ENCODE data around the gene SEC14L6. TPM values are rescaled to one million over a fixed set of nuclear protein-coding genes. Genes with fewer than 3 reads are reported as not detected.
"Not testable (repeated sequence)": the region's sequence is repeated elsewhere in the genome, so short reads cannot be mapped to it uniquely, and the experiment has no call there.

The SEC14L6 gene
- total RNA-seq, 2 experiments from 2014 or later: not detected

GRCh38 chr22:30547188-30547587 is 647 bp upstream of the SEC14L6 start:
- H3K27me3 ChIP-seq (ENCODE audit: control insufficient read depth in 1 of 2, insufficient read depth in 2 of 2, low read length in 2 of 2): peaks cover 13 to 19% of the 10 kb centered on the region in 2 experiments
- POLR2A ChIA-PET: no interaction called here
- no peak overlapping the region for H3K27ac ChIP-seq (ENCODE audit: low read depth in 1 of 2, low read length in 2 of 2)
- CTCF ChIA-PET: no interaction called here
- no peaks in the 10 kb centered on the region for H3K4me1 Mint-ChIP-seq (ENCODE audit: low read depth)
- no peak overlapping the region for H3K27ac Mint-ChIP-seq
- intact Hi-C loops (cut with DNase I, micrococcal nuclease): no loop called here
- H3K36me3 Mint-ChIP-seq (ENCODE audit: low read depth): no peaks in the 10 kb centered on the region
- H3K4me1 ChIP-seq (ENCODE audit: insufficient read depth, low read length): peaks cover 2% of the 10 kb centered on the region
- DNase-seq (no peak), ATAC-seq (ENCODE audit: poor library complexity) (no peak)
- no peaks in the 10 kb centered on the region for H3K9me3 ChIP-seq (ENCODE audit: control insufficient read depth in 1 of 2, insufficient read depth in 1 of 2, low read length in 2 of 2)
- H3K9me3 Mint-ChIP-seq: no peaks in the 10 kb centered on the region
- H3K4me3 ChIP-seq (ENCODE audit: low read length): no peak overlapping the region
- no peak for TF ChIP-seq CTCF (IDR thresholded peaks at IDR 0.05)
- peaks cover 43% of the 10 kb centered on the region for H3K27me3 Mint-ChIP-seq
- no peaks in the 10 kb centered on the region for H3K36me3 ChIP-seq (ENCODE audit: insufficient read depth, low read length)
- no peak overlapping the region for H3K4me3 Mint-ChIP-seq

GRCh38 chr22:30542811-30543188 is 3.7 kb downstream of the SEC14L6 start:
- no peak for DNase-seq
- H3K9me3 ChIP-seq (ENCODE audit: control insufficient read depth in 1 of 2, insufficient read depth in 1 of 2, low read length in 2 of 2): no peaks in the 10 kb centered on the region
- ATAC-seq (ENCODE audit: poor library complexity): no peak
- H3K27me3 Mint-ChIP-seq: peaks cover 61% of the 10 kb centered on the region
- POLR2A ChIA-PET: no interaction called here
- no peaks in the 10 kb centered on the region for H3K4me1 Mint-ChIP-seq (ENCODE audit: low read depth)
- CTCF ChIA-PET: no interaction called here
- H3K4me3 ChIP-seq (ENCODE audit: low read length): no peak overlapping the region
- intact Hi-C loops (cut with DNase I, micrococcal nuclease): no loop called here
- no peaks in the 10 kb centered on the region for H3K36me3 Mint-ChIP-seq (ENCODE audit: low read depth)
- no peak overlapping the region for H3K4me3 Mint-ChIP-seq
- no peak for TF ChIP-seq CTCF (IDR thresholded peaks at IDR 0.05)
- no peaks in the 10 kb centered on the region for H3K36me3 ChIP-seq (ENCODE audit: insufficient read depth, low read length)
- H3K27ac ChIP-seq (ENCODE audit: low read depth in 1 of 2, low read length in 2 of 2): no peak overlapping the region
- H3K9me3 Mint-ChIP-seq: no peaks in the 10 kb centered on the region
- H3K27ac Mint-ChIP-seq: no peak overlapping the region
- peaks cover 22 to 34% of the 10 kb centered on the region in 2 experiments for H3K27me3 ChIP-seq (ENCODE audit: control insufficient read depth in 1 of 2, insufficient read depth in 2 of 2, low read length in 2 of 2)
- H3K4me1 ChIP-seq (ENCODE audit: insufficient read depth, low read length): peaks cover 7% of the 10 kb centered on the region

- DNase-seq (no peak), ATAC-seq (ENCODE audit: poor library complexity) (no peak)
- Histone ChIP-seq H3K4me3 (ENCODE audit: low read length) (no peak overlapping the region), H3K4me1 (ENCODE audit: insufficient read depth, low read length) (peaks cover 7% of the 10 kb centered on the region), H3K27ac (ENCODE audit: low read depth in 1 of 2, low read length in 2 of 2) (no peak overlapping the region), H3K9me3 (ENCODE audit: control insufficient read depth in 1 of 2, insufficient read depth in 1 of 2, low read length in 2 of 2) (no peaks in the 10 kb centered on the region), H3K36me3 (ENCODE audit: insufficient read depth, low read length) (no peaks in the 10 kb centered on the region), H3K27me3 (ENCODE audit: control insufficient read depth in 1 of 2, insufficient read depth in 2 of 2, low read length in 2 of 2) (peaks cover 22 to 34% of the 10 kb centered on the region in 2 experiments)
- POLR2A ChIA-PET: no interaction called here
- no peaks in the 10 kb centered on the region for H3K36me3 Mint-ChIP-seq (ENCODE audit: low read depth)
- no peaks in the 10 kb centered on the region for H3K4me1 Mint-ChIP-seq (ENCODE audit: low read depth)
- TF ChIP-seq CTCF (IDR thresholded peaks at IDR 0.05): no peak
- CTCF ChIA-PET: no interaction called here
- peaks cover 61% of the 10 kb centered on the region for H3K27me3 Mint-ChIP-seq
- no peak overlapping the region for H3K27ac Mint-ChIP-seq
- intact Hi-C loops (cut with DNase I, micrococcal nuclease): no loop called here
- no peak overlapping the region for H3K4me3 Mint-ChIP-seq
- H3K9me3 Mint-ChIP-seq: no peaks in the 10 kb centered on the region
Observed at GRCh38 chr22:30541961-30542810, 4.4 kb downstream of the SEC14L6 start.

GRCh38 chr22:30541511-30541910 is 5.0 kb downstream of the SEC14L6 start:
- not testable (repeated sequence) for H3K4me3 Mint-ChIP-seq, H3K9me3 Mint-ChIP-seq

More at GRCh38 chr22:30541511-30541910, 5.0 kb downstream of the SEC14L6 start:
- H3K27me3 ChIP-seq (ENCODE audit: control insufficient read depth in 1 of 2, insufficient read depth in 2 of 2, low read length in 2 of 2): peaks cover 21 to 34% of the 10 kb centered on the region in 2 experiments
- ATAC-seq (ENCODE audit: poor library complexity); DNase-seq; H3K27ac ChIP-seq (ENCODE audit: low read depth in 1 of 2, low read length in 2 of 2); H3K36me3 Mint-ChIP-seq (ENCODE audit: low read depth); H3K9me3 ChIP-seq (ENCODE audit: control insufficient read depth in 1 of 2, insufficient read depth in 1 of 2, low read length in 2 of 2); H3K36me3 ChIP-seq (ENCODE audit: insufficient read depth, low read length); CTCF ChIA-PET; H3K4me3 ChIP-seq (ENCODE audit: low read length); intact Hi-C loops (cut with DNase I, micrococcal nuclease); H3K4me1 Mint-ChIP-seq (ENCODE audit: low read depth); H3K4me1 ChIP-seq (ENCODE audit: insufficient read depth, low read length); H3K27ac Mint-ChIP-seq: not testable (repeated sequence)
- peaks cover 56% of the 10 kb centered on the region for H3K27me3 Mint-ChIP-seq
- POLR2A ChIA-PET: interaction anchor here (0.6 kb wide), 1 partner anchor 566 kb away, joined by 3 read pairs; no protein-coding TSS in a partner anchor
